Measurements from ENCODE around the gene SPP1. TPM values are rescaled to one million over a fixed set of nuclear protein-coding genes. Genes with fewer than 3 reads are reported as not detected.

The SPP1 gene
- polyA plus RNA-seq, 1 of the 3 experiments (the other 2 are of a cell fraction): 0.82 TPM

DNA sequence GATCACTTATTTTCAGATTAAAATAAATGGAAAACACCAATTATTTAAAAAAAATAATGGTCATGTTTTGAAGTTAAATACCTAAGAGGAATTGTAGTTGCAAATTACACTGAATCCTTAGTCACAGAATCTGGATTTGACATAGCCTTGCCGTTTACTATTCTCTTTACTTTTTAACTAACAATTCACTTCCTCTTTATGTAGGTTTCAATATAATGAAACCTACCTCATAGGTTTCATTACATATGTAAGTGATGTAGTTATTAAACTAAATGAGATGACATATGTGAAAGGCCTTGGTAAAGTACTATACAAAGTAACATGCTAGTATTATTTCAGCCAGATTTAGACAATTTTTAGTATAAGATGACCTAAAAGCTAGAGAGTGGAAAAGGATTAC lies 6.5 kb downstream of the SPP1 start (continued):
- TF ChIP-seq RFX5 (IDR thresholded peaks at IDR 0.05; ENCODE audit: low read length) (no peak), SMC3 (IDR thresholded peaks at IDR 0.05; ENCODE audit: low read depth, low read length) (no peak), JUND (IDR thresholded peaks at IDR 0.05) (no peak)

DNA sequence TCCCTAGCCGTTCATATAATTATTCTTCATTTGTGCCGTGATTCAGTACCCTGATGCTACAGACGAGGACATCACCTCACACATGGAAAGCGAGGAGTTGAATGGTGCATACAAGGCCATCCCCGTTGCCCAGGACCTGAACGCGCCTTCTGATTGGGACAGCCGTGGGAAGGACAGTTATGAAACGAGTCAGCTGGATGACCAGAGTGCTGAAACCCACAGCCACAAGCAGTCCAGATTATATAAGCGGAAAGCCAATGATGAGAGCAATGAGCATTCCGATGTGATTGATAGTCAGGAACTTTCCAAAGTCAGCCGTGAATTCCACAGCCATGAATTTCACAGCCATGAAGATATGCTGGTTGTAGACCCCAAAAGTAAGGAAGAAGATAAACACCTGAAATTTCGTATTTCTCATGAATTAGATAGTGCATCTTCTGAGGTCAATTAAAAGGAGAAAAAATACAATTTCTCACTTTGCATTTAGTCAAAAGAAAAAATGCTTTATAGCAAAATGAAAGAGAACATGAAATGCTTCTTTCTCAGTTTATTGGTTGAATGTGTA lies 7.0 kb downstream of the SPP1 start:
- Histone ChIP-seq H3K4me1 (ENCODE audit: control insufficient read depth in 1 of 2, insufficient read depth in 2 of 2, low read depth in 1 of 2, low read length in 1 of 2) (no peaks in the 10 kb centered on the region; a peak in 1 of 4 replicates), H3K9ac (no peak overlapping the region), H3K79me2 (ENCODE audit: insufficient read depth) (no peaks in the 10 kb centered on the region), H2AFZ (ENCODE audit: low read depth) (no peak overlapping the region), H3K9me2 (no peaks in the 10 kb centered on the region), H3K9me3 (no peaks in the 10 kb centered on the region), H3K4me3 (ENCODE audit: low read depth in 2 of 2, low read length in 1 of 2) (no peak overlapping the region), H3F3A (replicated peaks; ENCODE audit: insufficient read depth) (no peaks in the 10 kb centered on the region), H4K20me1 (ENCODE audit: insufficient read depth) (no peaks in the 10 kb centered on the region), H3K27ac (ENCODE audit: low read depth in 2 of 2, low read length in 1 of 2) (no peak overlapping the region), H3K36me3 (replicated peaks in 1 of 2; ENCODE audit: control insufficient read depth in 1 of 2, insufficient read depth in 2 of 2, low read length in 1 of 2) (no peaks in the 10 kb centered on the region), H3K4me2 (no peak overlapping the region), H3K27me3 (ENCODE audit: insufficient read depth) (no peaks in the 10 kb centered on the region)
- DNase-seq: no peak
- ChIA-PET POLR2A (no interaction called here), CTCF (interaction anchor here (1.2 to 1.3 kb wide), 2 partner anchors 9 to 129 kb away, joined by 3 to 6 read pairs; no protein-coding TSS in a partner anchor)
- 81% methylated on average over 13 of the region's 13 CpGs for WGBS (ENCODE audit: low lambda C conversion rate)
- TF ChIP-seq EZH2phosphoT487 (IDR thresholded peaks at IDR 0.05; ENCODE audit: borderline replicate concordance, low read depth) (no peak), GATA2 (CRISPR knock-in tag; IDR thresholded peaks at IDR 0.05) (no peak), ELF1 (IDR thresholded peaks at IDR 0.05) (no peak), RFX5 (IDR thresholded peaks at IDR 0.05; ENCODE audit: low read length) (no peak)
- TF ChIP-seq, protein P1, sequence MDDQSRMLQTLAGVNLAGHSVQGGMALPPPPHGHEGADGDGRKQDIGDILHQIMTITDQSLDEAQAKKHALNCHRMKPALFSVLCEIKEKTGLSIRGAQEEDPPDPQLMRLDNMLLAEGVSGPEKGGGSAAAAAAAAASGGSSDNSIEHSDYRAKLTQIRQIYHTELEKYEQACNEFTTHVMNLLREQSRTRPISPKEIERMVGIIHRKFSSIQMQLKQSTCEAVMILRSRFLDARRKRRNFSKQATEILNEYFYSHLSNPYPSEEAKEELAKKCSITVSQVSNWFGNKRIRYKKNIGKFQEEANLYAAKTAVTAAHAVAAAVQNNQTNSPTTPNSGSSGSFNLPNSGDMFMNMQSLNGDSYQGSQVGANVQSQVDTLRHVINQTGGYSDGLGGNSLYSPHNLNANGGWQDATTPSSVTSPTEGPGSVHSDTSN (IDR thresholded peaks at IDR 0.05): no peak

DNA sequence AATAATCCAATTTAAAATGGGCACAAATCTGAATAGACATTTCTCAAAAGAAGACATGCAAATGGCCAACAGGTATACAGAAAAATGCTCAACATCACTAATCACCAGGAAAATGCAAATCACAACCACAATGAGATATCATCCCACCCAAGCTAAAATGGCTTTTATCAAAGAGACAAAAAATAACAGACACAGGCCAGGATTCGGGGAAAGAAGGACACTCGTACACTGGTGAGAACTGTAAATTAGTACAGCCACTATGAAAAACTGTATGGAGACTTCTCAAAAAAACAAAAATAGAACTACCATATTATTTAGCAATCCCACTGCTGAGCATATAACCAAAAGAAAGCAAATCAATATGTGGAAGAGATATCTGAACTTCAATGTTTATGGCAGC lies 8.5 kb downstream of the SPP1 start:
- Histone ChIP-seq H3F3A (replicated peaks; ENCODE audit: insufficient read depth) (no peaks in the 10 kb centered on the region), H2AFZ (ENCODE audit: low read depth) (no peak overlapping the region), H4K20me1 (ENCODE audit: insufficient read depth) (no peaks in the 10 kb centered on the region), H3K36me3 (replicated peaks in 1 of 2; ENCODE audit: control insufficient read depth in 1 of 2, insufficient read depth in 2 of 2, low read length in 1 of 2) (no peaks in the 10 kb centered on the region), H3K9ac (no peak overlapping the region), H3K27ac (ENCODE audit: low read depth in 2 of 2, low read length in 1 of 2) (no peak overlapping the region), H3K4me1 (ENCODE audit: control insufficient read depth in 1 of 2, insufficient read depth in 2 of 2, low read depth in 1 of 2, low read length in 1 of 2) (no peaks in the 10 kb centered on the region; a peak in 1 of 4 replicates), H3K9me2 (no peaks in the 10 kb centered on the region), H3K79me2 (ENCODE audit: insufficient read depth) (no peaks in the 10 kb centered on the region), H3K4me2 (no peak overlapping the region), H3K9me3 (no peaks in the 10 kb centered on the region), H3K4me3 (ENCODE audit: low read depth in 2 of 2, low read length in 1 of 2) (no peak overlapping the region), H3K27me3 (ENCODE audit: insufficient read depth) (no peaks in the 10 kb centered on the region)
- no peak for TF ChIP-seq FOSL2 (IDR thresholded peaks at IDR 0.05; ENCODE audit: borderline replicate concordance, low read depth)
- TF ChIP-seq GABPA (IDR thresholded peaks at IDR 0.05; ENCODE audit: low read depth): no peak
- TF ChIP-seq, protein P2, sequence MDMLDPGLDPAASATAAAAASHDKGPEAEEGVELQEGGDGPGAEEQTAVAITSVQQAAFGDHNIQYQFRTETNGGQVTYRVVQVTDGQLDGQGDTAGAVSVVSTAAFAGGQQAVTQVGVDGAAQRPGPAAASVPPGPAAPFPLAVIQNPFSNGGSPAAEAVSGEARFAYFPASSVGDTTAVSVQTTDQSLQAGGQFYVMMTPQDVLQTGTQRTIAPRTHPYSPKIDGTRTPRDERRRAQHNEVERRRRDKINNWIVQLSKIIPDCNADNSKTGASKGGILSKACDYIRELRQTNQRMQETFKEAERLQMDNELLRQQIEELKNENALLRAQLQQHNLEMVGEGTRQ (IDR thresholded peaks at IDR 0.05; ENCODE audit: borderline replicate concordance, low read depth, low read length): no peak
- TF ChIP-seq SIN3A (IDR thresholded peaks at IDR 0.05; ENCODE audit: borderline replicate concordance, low read depth, low read length): no peak
- no peak for TF ChIP-seq EP300 (IDR thresholded peaks at IDR 0.05; ENCODE audit: borderline replicate concordance in 1 of 2, low read depth in 1 of 2, low read length in 1 of 2)
- no peak for TF ChIP-seq TAF1 (IDR thresholded peaks at IDR 0.05; ENCODE audit: borderline replicate concordance, low read depth, low read length)
- TF ChIP-seq POLR2AphosphoS5 (IDR thresholded peaks at IDR 0.05; ENCODE audit: low read depth, low read length): no peak
- TF ChIP-seq GATA2 (CRISPR knock-in tag; IDR thresholded peaks at IDR 0.05): no peak
- TF ChIP-seq RXRA (IDR thresholded peaks at IDR 0.05; ENCODE audit: borderline replicate concordance, low read depth): no peak
- no peak for TF ChIP-seq FOXM1 (IDR thresholded peaks at IDR 0.05; ENCODE audit: low read depth)
- no peak for TF ChIP-seq NFIC (IDR thresholded peaks at IDR 0.05; ENCODE audit: borderline replicate concordance)
- TF ChIP-seq, protein P1 (IDR thresholded peaks at IDR 0.05): no peak
- no peak for TF ChIP-seq SMC3 (IDR thresholded peaks at IDR 0.05; ENCODE audit: low read depth, low read length)
- WGBS (ENCODE audit: low lambda C conversion rate): 96% methylated on average over 2 of the region's 2 CpGs
- no peak for DNase-seq
- ChIA-PET CTCF (no interaction called here), POLR2A (no interaction called here)

Data from SK-N-SH (cell line).